ENCODE measurements around the gene NUDT3. TPM values are rescaled to one million over a fixed set of nuclear protein-coding genes. Genes with fewer than 3 reads are reported as not detected.
"Not testable (repeated sequence)": the region's sequence is repeated elsewhere in the genome, so short reads cannot be mapped to it uniquely, and the experiment has no call there.

The NUDT3 gene
- total and polyA plus RNA-seq, 4 experiments from 2014 or later, result 7.0 to 25.9 (median 18.0) TPM

GRCh38 chr6:34338377-34338776 lies 54.1 kb downstream of the NUDT3 start:
- Mint-ChIP-seq H3K4me3 (no peak overlapping the region), H3K27ac (peak overlapping the region in 2 of 7 donors; percentile 31 to 48), H3K4me1 (peaks cover 24 to 39% (median 28%) of the 10 kb centered on the region in 4 donors), H3K36me3 (peaks cover 37 to 40% of the 10 kb centered on the region in 2 donors), H3K9me3 (no peaks in the 10 kb centered on the region), H3K27me3 (no peaks in the 10 kb centered on the region)
- Histone ChIP-seq H3K36me3 (ENCODE audit: insufficient read depth, low read length) (peaks cover 6% of the 10 kb centered on the region), H3K27ac (ENCODE audit: low read depth, low read length) (no peak overlapping the region), H3K4me1 (ENCODE audit: insufficient read depth, low read length) (peaks cover 6% of the 10 kb centered on the region), H3K9me3 (ENCODE audit: control insufficient read depth in 1 of 2, low read length in 2 of 2) (no peaks in the 10 kb centered on the region), H3K27me3 (ENCODE audit: insufficient read depth, low read length) (no peaks in the 10 kb centered on the region), H3K4me3 (ENCODE audit: low read length in 2 of 2) (no peak overlapping the region)
- no peak for DNase-seq
- intact Hi-C loops (cut with micrococcal nuclease), result no loop called here
- ChIA-PET CTCF (ENCODE audit: partially characterized antibody) (interaction anchor here (1.4 kb wide), 1 partner anchor 42 kb away, joined by 3 read pairs; no protein-coding TSS in a partner anchor), POLR2A (ENCODE audit: partially characterized antibody) (no interaction called here)

GRCh38 chr6:34334796-34335416 lies 57.6 kb downstream of the NUDT3 start:
- intact Hi-C loops (cut with micrococcal nuclease), result no loop called here
- Histone ChIP-seq H3K36me3 (ENCODE audit: insufficient read depth, low read length) (no peaks in the 10 kb centered on the region), H3K4me3 (ENCODE audit: low read length in 2 of 2) (no peak overlapping the region), H3K9me3 (ENCODE audit: control insufficient read depth in 1 of 2, low read length in 2 of 2) (no peaks in the 10 kb centered on the region), H3K27ac (ENCODE audit: low read depth, low read length) (no peak overlapping the region), H3K4me1 (ENCODE audit: insufficient read depth, low read length) (peaks cover 6% of the 10 kb centered on the region), H3K27me3 (ENCODE audit: insufficient read depth, low read length) (no peaks in the 10 kb centered on the region)
- no peak overlapping the region for H3K27ac Mint-ChIP-seq
- CTCF ChIA-PET (ENCODE audit: partially characterized antibody), result no interaction called here
- no peaks in the 10 kb centered on the region for H3K27me3 Mint-ChIP-seq
- peaks cover 26 to 27% of the 10 kb centered on the region in 2 donors for H3K36me3 Mint-ChIP-seq
- POLR2A ChIA-PET (ENCODE audit: partially characterized antibody), result interaction anchor here (1.0 kb wide), 1 partner anchor 27 kb away, joined by 3 read pairs; no protein-coding TSS in a partner anchor
- no peak for DNase-seq
- H3K9me3 Mint-ChIP-seq, result no peaks in the 10 kb centered on the region
- H3K4me3 Mint-ChIP-seq, result no peak overlapping the region
- H3K4me1 Mint-ChIP-seq, result peaks cover 16 to 33% (median 23%) of the 10 kb centered on the region in 4 donors

DNA sequence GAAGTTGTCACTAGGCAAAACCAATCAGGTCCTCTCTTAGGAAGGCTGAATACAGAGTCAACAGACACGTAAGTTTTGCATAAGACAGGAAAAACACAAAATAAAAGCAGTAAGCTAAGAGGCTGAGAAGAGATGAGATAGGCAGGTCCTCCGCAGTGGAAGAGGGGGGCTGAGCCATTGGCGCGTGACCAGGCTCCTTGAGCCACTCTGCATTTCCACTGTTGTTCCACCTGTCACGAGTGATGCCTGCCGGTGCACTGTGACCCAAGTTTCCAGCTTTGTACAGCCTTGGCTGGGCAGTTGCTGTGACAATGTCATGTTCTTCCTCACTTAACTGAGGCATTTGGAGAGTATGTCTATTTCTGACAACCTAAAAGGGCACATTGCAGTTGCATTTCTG lies 58.6 kb downstream of the NUDT3 start:
- Histone ChIP-seq H3K27me3 (ENCODE audit: insufficient read depth, low read length) (no peaks in the 10 kb centered on the region), H3K36me3 (ENCODE audit: insufficient read depth, low read length) (no peaks in the 10 kb centered on the region), H3K4me1 (ENCODE audit: insufficient read depth, low read length) (peaks cover 5% of the 10 kb centered on the region), H3K4me3 (ENCODE audit: low read length in 2 of 2) (no peak overlapping the region), H3K27ac (ENCODE audit: low read depth, low read length) (no peak overlapping the region), H3K9me3 (ENCODE audit: control insufficient read depth in 1 of 2, low read length in 2 of 2) (no peaks in the 10 kb centered on the region)
- peaks cover 14 to 28% (median 20%) of the 10 kb centered on the region in 4 donors for H3K4me1 Mint-ChIP-seq
- peaks cover 23 to 24% of the 10 kb centered on the region in 2 donors for H3K36me3 Mint-ChIP-seq
- ChIA-PET CTCF (ENCODE audit: partially characterized antibody) (no interaction called here), POLR2A (ENCODE audit: partially characterized antibody) (interaction anchor here (1.0 kb wide), 1 partner anchor 26 kb away, joined by 3 read pairs; no protein-coding TSS in a partner anchor)
- H3K4me3 Mint-ChIP-seq, result no peak overlapping the region
- peak overlapping the region in 1 of 7 donors; percentile 52 for H3K27ac Mint-ChIP-seq
- no peaks in the 10 kb centered on the region for H3K27me3 Mint-ChIP-seq
- intact Hi-C loops (cut with micrococcal nuclease), result no loop called here
- H3K9me3 Mint-ChIP-seq, result no peaks in the 10 kb centered on the region
- DNase-seq, result no peak

DNA sequence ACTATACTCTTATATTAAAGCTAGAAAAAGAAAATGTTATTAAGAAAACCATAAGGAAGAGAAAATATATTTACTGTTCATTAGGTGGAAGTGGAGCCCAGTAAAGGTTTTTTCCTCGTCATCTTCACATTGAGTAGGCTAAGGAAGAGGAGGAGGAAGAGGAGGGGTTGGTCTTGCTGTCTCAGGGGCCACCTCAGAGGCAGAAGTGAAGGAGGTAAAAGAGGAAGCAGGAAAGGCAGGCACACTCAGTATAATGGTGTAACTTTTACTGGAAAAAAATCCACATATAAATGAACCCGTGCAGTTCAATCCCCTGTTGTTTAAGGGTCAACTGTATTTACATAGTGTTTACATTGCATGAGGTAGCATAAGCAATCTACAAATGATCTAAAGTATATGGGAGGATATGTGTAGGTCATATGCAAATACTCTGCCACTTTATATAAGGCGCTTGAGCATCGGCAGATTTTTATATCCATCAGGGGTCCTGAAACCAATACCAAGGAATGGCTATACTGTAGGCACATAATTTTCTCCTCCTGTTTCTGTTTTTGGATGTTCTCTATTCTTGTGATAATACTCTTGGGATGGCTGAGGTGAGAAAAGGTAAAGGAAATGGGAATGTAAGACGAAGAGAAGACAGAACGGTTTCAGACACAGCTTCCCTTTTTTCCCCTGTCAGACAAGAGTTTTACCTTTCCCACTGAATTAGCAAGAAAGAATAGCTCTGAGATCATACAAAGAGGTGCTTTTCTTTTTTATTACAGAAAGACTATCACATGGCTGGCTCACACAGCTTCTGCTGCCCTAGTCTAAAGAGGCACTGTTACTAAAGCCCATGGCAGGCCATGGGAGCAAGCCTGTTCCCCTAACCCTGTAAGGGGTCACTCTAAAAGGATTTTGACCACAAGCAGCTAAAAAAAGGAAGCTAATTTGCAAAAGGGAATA lies 59.9 kb downstream of the NUDT3 start:
- Mint-ChIP-seq H3K4me3 (no peak overlapping the region), H3K9me3 (no peaks in the 10 kb centered on the region), H3K27ac (peak overlapping the region in 2 of 7 donors; percentile 59 to 73), H3K27me3 (no peaks in the 10 kb centered on the region), H3K4me1 (peaks cover 7 to 19% (median 16%) of the 10 kb centered on the region in 4 donors), H3K36me3 (peaks cover 18 to 20% of the 10 kb centered on the region in 2 donors)
- CTCF ChIA-PET (ENCODE audit: partially characterized antibody), result interaction anchor here (0.6 to 1.1 kb wide), 2 partner anchors 9 to 168 kb away, joined by 3 to 4 read pairs; no protein-coding TSS in a partner anchor
- peaks cover 1% of the 10 kb centered on the region for H3K4me1 ChIP-seq (ENCODE audit: insufficient read depth, low read length)
- H3K9me3 ChIP-seq (ENCODE audit: control insufficient read depth in 1 of 2, low read length in 2 of 2), result no peaks in the 10 kb centered on the region
- intact Hi-C loops (cut with micrococcal nuclease), result no loop called here
- POLR2A ChIA-PET (ENCODE audit: partially characterized antibody), result no interaction called here
- H3K4me3 ChIP-seq (ENCODE audit: low read length in 2 of 2), result no peak overlapping the region
- no peak overlapping the region for H3K27ac ChIP-seq (ENCODE audit: low read depth, low read length)
- no peaks in the 10 kb centered on the region for H3K36me3 ChIP-seq (ENCODE audit: insufficient read depth, low read length)
- no peaks in the 10 kb centered on the region for H3K27me3 ChIP-seq (ENCODE audit: insufficient read depth, low read length)
- DNase-seq, result no peak

DNA sequence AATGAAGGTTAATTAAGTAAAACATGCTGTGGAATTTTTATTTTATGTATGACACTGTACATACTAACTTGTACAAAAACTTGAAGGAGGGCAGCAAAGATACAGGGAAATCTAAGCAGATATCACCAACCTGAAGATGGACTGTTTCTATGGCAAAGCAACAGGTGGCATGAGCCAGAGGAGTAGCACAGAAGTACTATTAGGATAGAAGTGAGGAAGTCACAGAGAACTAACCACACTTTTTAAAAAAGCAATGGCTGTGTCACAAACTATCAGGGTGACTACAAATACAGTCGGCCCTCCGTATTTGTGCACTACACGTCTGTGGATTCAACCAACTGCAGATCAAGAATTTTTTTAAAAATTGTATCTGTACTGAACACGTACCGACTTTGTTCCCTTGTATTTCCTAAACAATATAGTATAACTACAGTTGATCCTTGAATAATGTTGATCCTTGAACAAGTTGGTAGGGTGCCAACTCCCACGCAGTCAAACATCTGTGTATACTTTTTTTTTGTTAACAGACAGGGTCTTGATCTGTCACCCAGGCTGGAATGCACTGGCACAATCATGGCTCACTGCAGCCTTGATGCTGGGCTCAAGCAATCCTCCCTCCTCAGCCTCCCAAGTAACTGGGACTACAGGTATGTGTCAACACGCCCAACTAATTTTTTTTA lies 61.0 kb downstream of the NUDT3 start:
- CTCF ChIA-PET (ENCODE audit: partially characterized antibody), result no interaction called here
- H3K36me3 ChIP-seq (ENCODE audit: insufficient read depth, low read length), result no peaks in the 10 kb centered on the region
- no peaks in the 10 kb centered on the region for H3K9me3 ChIP-seq (ENCODE audit: control insufficient read depth in 1 of 2, low read length in 2 of 2)
- Mint-ChIP-seq H3K36me3 (peaks cover 18 to 20% of the 10 kb centered on the region in 2 donors), H3K4me1 (peaks cover 4 to 13% (median 12%) of the 10 kb centered on the region in 4 donors), H3K9me3 (no peaks in the 10 kb centered on the region), H3K4me3 (no peak overlapping the region), H3K27ac (peak overlapping the region in 1 of 7 donors; percentile 73), H3K27me3 (no peaks in the 10 kb centered on the region)
- intact Hi-C loops (cut with micrococcal nuclease), result no loop called here
- no peak for DNase-seq
- peaks cover 3% of the 10 kb centered on the region for H3K4me1 ChIP-seq (ENCODE audit: insufficient read depth, low read length)
- POLR2A ChIA-PET (ENCODE audit: partially characterized antibody), result no interaction called here
- H3K27ac ChIP-seq (ENCODE audit: low read depth, low read length), result no peak overlapping the region
- no peaks in the 10 kb centered on the region for H3K27me3 ChIP-seq (ENCODE audit: insufficient read depth, low read length)
- H3K4me3 ChIP-seq (ENCODE audit: low read length in 2 of 2), result no peak overlapping the region

GRCh38 chr6:34329814-34330213 lies 62.7 kb downstream of the NUDT3 start:
- H3K27me3 ChIP-seq (ENCODE audit: insufficient read depth, low read length); intact Hi-C loops (cut with micrococcal nuclease); H3K27me3 Mint-ChIP-seq; H3K27ac Mint-ChIP-seq; H3K9me3 ChIP-seq (ENCODE audit: control insufficient read depth in 1 of 2, low read length in 2 of 2); POLR2A ChIA-PET (ENCODE audit: partially characterized antibody); H3K4me3 Mint-ChIP-seq; H3K9me3 Mint-ChIP-seq; H3K36me3 ChIP-seq (ENCODE audit: insufficient read depth, low read length); H3K4me1 ChIP-seq (ENCODE audit: insufficient read depth, low read length); DNase-seq; H3K4me3 ChIP-seq (ENCODE audit: low read length in 2 of 2); H3K27ac ChIP-seq (ENCODE audit: low read depth, low read length): not testable (repeated sequence)
- Mint-ChIP-seq H3K36me3 (peaks cover 13 to 16% of the 10 kb centered on the region in 2 donors), H3K4me1 (peaks cover 1 to 12% (median 11%) of the 10 kb centered on the region in 4 donors)
- CTCF ChIA-PET (ENCODE audit: partially characterized antibody), result interaction anchor here (0.6 kb wide), 1 partner anchor 166 kb away, joined by 3 read pairs; no protein-coding TSS in a partner anchor

DNA sequence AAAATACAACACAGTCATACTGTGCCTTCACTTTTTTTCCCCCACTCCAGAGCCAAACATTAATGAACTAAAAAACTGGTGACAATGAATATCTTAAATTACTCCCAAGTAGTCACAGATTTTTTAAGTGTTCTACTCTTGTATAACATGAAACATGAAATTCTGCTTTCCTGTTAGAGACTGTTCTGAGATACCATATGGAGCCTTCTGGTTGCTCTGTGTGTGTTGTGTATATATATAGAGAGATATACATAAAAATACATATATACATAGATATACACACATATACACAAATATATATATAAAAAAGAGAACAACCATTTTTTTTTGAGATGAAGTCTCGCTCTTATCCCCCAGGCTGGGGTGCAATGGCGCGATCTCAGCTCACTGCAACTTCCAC lies 63.5 kb downstream of the NUDT3 start:
- peaks cover 10 to 13% of the 10 kb centered on the region in 2 donors for H3K36me3 Mint-ChIP-seq
- Histone ChIP-seq H3K9me3 (ENCODE audit: control insufficient read depth in 1 of 2, low read length in 2 of 2) (no peaks in the 10 kb centered on the region), H3K27ac (ENCODE audit: low read depth, low read length) (no peak overlapping the region), H3K27me3 (ENCODE audit: insufficient read depth, low read length) (no peaks in the 10 kb centered on the region), H3K36me3 (ENCODE audit: insufficient read depth, low read length) (no peaks in the 10 kb centered on the region), H3K4me3 (ENCODE audit: low read length in 2 of 2) (no peak overlapping the region), H3K4me1 (ENCODE audit: insufficient read depth, low read length) (peaks cover 3% of the 10 kb centered on the region)
- no peaks in the 10 kb centered on the region for H3K9me3 Mint-ChIP-seq
- ChIA-PET POLR2A (ENCODE audit: partially characterized antibody) (no interaction called here), CTCF (ENCODE audit: partially characterized antibody) (no interaction called here)
- no peak overlapping the region for H3K4me3 Mint-ChIP-seq
- H3K27ac Mint-ChIP-seq, result no peak overlapping the region
- DNase-seq, result no peak
- H3K4me1 Mint-ChIP-seq, result peaks cover 1 to 11% (median 10%) of the 10 kb centered on the region in 4 donors
- no peaks in the 10 kb centered on the region for H3K27me3 Mint-ChIP-seq
- intact Hi-C loops (cut with micrococcal nuclease), result no loop called here
